Suprapubic skin (tissue), 4 donors: Measurements from ENCODE around the gene DCTN4.
"Not testable (repeated sequence)": the region's sequence is repeated elsewhere in the genome, so short reads cannot be mapped to it uniquely, and the experiment has no call there.

Experiments used
- EP300 ChIP-seq: sonication (generic); formaldehyde crosslinking; IDR thresholded peaks from one replicate; pipeline ENCODE4 v1.6.1; 2017; ENCODE audit warnings: antibody characterized with exemption
- POLR2A ChIP-seq, 2 donors: fragments of 450-650 bp; IDR thresholded peaks; one replicate each; pipeline ENCODE4 v1.6.1; 2017; ENCODE audit warnings: antibody characterized with exemption in 2 of 2, mild to moderate bottlenecking in 2 of 2, moderate library complexity in 2 of 2
- POLR2AphosphoS5 ChIP-seq, 3 donors: sonication (generic); formaldehyde crosslinking; IDR thresholded peaks; one replicate each; pipeline ENCODE4 v1.6.1; 2017; ENCODE audit warnings: antibody characterized with exemption in 3 of 3
- TF ChIP-seq, protein P1 (sequence below), 2 donors: fragments of 200-600 bp in 1 of 2; fragments of 450-650 bp in 1 of 2; sonication (generic) in 1 of 2; IDR thresholded peaks; one replicate each; pipeline ENCODE4 v1.5.1; 2016 to 2019; ENCODE audit warnings: antibody characterized with exemption in 2 of 2, mild to moderate bottlenecking in 1 of 2, moderate library complexity in 1 of 2

GRCh38 chr5:150743142-150743488 lies 15.7 kb downstream of the DCTN4 start:
- TF ChIP-seq, protein P1, sequence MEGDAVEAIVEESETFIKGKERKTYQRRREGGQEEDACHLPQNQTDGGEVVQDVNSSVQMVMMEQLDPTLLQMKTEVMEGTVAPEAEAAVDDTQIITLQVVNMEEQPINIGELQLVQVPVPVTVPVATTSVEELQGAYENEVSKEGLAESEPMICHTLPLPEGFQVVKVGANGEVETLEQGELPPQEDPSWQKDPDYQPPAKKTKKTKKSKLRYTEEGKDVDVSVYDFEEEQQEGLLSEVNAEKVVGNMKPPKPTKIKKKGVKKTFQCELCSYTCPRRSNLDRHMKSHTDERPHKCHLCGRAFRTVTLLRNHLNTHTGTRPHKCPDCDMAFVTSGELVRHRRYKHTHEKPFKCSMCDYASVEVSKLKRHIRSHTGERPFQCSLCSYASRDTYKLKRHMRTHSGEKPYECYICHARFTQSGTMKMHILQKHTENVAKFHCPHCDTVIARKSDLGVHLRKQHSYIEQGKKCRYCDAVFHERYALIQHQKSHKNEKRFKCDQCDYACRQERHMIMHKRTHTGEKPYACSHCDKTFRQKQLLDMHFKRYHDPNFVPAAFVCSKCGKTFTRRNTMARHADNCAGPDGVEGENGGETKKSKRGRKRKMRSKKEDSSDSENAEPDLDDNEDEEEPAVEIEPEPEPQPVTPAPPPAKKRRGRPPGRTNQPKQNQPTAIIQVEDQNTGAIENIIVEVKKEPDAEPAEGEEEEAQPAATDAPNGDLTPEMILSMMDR (IDR thresholded peaks at IDR 0.05) = not testable (repeated sequence)
- not testable (repeated sequence) for TF ChIP-seq POLR2A (IDR thresholded peaks at IDR 0.05); EP300; POLR2AphosphoS5 (IDR thresholded peaks at IDR 0.05)
